HG03280 (cell line): ENCODE measurements around the gene SYNE2.
"Not testable (repeated sequence)": the region's sequence is repeated elsewhere in the genome, so short reads cannot be mapped to it uniquely, and the experiment has no call there.

Experiments used
- ATAC-seq: cut with Tn5 transposase; IDR thresholded peaks from one replicate; pipeline ENCODE4 v1.9.1; 2021; ENCODE audit warnings: mild to moderate bottlenecking, moderate library complexity; ENCODE audit not compliant: unreplicated experiment

SYNE2 gene

DNA sequence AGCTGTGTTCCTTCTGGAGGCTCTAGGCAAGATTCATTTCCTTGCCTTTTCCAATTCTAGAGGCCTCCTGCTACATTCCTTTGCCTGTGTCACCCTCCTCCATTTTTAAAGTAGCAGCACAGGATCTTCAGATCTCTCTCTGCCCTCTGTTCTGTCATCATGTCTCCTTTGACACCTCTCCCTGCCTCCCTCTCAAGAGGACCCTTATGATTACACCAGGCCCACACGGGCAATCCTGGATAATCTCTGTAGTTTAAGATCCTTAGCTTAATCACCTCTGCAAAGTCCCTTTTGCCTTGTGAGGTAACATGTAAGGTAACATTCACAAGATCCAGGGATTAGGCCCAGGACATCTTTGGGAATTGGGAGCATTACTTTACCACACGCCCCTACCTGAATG, 155.2 kb downstream of the SYNE2 start:
- no peak for ATAC-seq

GRCh38 chr14:64012003-64012402, 159.2 kb downstream of the SYNE2 start:
- ATAC-seq: no peak

GRCh38 chr14:64012720-64013119, 159.9 kb downstream of the SYNE2 start:
- ATAC-seq: no peak

DNA sequence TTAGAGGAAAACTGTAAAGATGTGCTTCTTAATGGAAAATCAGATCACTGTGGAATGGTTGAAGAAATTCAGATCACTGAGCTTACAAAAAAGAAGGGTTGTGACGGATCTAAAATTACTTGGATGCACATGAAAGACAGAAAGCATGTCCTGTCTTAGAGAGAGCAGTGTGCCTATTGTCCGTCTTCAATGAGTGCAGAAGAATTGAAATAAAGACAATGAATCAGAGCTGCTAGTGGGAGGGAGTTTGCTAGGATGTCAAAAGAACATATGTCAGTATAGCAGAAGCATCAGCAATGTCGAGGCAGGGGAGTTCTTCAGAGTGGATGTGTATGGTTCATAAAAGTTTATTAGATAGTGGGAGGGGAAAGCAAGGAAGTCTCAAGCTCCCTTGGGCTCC, 172.7 kb downstream of the SYNE2 start:
- no peak for ATAC-seq

DNA sequence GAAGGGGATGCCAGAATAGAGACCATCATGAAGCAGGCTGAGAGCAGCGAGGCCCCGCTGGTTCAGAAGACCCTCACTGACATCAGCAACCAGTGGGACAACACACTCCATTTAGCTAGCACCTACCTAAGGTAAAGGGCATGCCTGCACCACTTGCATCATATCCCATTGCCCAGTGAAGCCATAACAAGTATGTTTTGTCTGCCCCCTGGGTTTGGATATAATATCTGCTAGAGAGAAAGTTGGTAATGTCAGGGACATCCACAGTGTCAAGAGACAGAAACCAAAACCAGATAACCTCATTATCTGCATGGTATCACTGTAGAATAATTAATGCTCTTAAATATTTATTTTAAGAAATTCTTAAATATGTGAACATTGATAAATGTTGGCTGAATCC, 173.8 kb downstream of the SYNE2 start:
- no peak for ATAC-seq

DNA sequence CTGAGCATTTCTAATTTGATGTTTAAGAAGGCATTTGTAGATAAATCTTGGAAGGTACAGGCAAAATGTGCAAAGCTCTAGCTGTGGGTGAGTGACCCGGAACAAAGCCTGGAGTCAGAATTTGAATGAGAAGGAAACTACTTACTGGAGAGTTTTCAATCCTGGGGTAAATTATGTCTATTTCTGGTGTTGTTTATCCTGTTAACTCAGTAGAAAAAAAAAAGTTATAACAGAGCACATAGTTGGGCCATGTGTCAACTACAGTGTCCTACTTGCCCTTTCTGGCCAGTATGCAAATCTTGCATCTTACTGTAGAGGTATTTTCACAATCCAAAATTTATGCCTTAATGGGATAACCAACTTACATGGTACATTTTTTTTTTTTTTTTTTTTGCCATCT, 182.3 kb downstream of the SYNE2 start:
- ATAC-seq: no peak

GRCh38 chr14:64037869-64038745, 185.3 kb downstream of the SYNE2 start:
- ATAC-seq: not testable (repeated sequence)

DNA sequence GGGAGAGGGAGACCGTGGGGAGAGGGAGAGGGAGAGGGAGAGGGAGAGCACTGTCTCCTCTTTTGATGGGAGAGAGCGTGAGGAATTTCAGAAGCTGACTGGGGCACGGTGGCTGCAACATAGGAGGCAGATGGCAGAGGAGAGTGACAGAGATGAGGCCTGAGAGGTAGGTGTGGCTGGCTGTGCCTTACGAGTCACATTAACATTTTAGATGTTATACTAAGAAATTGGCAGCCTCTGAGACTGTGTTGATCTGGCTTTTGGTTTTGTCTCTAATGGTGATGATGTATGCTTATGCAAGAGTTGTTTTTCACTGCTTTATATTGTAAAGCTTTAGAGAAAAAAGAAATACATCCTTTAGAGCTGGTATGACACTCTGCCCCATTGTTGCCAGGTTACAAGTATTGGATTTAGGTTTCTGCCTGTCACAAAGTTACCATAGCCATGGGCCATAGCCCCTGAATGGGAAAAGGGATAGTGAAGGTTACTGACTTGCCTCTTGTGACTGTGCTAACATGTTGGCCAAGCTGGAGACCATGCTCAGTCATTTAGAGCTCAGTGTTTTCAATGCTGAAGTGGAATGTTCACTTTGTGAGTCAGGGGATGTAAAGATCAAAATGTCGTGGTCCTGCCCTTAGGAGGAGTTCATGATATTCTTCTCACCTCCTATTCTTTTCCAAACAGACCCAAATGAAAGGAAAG, 186.2 kb downstream of the SYNE2 start:
- ATAC-seq: no peak

DNA sequence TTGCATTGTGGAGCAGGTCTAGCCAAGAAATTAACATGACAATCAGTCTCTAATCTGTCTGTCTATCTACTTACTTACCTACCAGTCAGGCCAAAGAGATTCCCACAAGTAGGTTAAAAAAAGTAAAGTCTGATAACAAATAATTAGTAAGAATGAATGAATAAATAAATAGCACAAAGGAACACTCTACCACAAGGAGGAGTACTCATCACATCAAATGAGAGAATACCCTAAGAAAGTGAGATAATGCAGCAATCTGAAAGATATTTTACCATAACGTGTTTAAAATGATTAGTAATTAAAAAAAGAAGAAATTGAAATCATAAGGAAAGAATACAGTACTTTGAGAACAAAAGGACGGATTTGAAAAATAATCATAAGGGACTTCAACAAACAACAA, 187.2 kb downstream of the SYNE2 start:
- ATAC-seq: no peak

GRCh38 chr14:64043296-64043695, 190.5 kb downstream of the SYNE2 start:
- not testable (repeated sequence) for ATAC-seq

- ATAC-seq: no peak
Measured at GRCh38 chr14:64045091-64045490, 192.3 kb downstream of the SYNE2 start.

DNA sequence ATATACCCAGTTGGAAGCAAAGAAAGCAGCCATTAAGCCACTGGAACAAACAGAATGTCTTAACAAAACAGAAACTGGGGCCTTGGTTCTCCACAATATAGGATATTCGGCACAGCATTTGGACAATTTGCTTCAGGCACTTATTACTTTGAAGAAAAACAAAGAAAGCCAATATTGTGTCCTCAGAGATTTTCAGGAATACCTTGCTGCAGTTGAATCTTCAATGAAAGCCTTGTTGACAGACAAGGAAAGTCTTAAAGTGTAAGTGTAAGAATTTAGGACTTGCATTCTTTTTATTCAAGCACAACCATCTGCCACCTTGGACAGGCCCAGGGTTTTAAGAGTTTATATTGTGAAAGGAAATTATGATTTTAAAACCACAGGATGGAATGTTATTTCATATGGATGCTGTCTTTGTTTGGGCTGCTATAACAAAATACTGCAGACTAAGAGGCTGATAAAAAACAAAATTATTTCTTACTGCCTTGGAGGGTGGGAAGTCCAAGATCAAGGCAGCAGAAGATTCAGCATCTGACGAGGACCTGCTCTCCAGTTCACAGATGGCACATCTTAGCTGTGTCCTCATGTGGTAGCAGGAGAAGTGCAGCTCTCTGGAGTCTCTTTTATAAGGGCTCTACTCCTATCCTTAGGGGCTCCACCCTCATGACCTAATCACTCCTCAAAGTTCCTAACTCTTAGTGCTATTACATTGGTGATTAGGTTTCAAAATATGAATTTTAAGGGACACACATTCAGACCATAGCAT, 197.0 kb downstream of the SYNE2 start:
- no peak for ATAC-seq

DNA sequence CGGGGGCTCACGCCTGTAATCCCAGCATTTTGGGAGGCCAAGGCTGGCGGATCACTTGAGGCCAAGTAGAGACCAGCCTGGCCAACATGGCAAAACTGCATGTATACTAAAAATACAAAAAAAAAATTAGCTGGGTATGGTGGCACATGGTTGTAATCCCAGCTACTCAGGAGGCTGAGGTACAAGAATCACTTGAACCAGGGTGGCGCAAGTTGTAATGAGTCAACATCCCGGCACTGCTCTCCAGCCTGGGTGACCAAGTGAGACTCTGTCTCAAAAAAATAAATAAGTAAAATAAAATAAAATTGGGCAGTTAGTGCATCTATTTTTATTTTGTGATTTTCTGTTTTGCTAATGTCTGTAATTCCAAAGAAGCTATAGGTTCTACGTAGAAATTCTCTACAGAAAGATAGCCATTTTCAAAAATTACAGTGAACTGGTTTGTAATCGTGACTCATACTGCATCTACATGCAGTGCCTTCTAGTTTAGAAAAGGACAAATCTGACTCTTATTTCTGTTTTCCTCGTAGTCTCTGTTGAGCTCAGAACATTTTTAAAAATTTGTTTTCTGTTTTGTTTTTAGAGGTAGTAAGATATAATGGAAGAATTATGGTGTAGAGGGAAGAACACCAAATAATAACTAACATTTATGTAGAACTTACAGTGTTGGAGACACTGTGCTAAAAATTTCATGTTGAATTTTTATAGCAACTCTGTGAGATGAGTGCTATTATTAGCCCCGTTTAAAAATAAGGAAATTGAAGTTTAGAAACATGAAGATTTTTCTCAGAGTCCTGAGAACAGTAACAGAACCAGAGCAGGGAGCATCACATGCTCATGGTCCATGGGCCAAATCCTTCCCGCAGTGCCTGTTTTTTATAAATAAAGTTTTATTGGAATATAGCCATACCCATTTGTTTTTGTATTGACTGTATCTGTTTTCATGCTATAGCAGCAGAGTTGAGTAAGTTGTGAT, 201.2 kb downstream of the SYNE2 start:
- no peak for ATAC-seq

DNA sequence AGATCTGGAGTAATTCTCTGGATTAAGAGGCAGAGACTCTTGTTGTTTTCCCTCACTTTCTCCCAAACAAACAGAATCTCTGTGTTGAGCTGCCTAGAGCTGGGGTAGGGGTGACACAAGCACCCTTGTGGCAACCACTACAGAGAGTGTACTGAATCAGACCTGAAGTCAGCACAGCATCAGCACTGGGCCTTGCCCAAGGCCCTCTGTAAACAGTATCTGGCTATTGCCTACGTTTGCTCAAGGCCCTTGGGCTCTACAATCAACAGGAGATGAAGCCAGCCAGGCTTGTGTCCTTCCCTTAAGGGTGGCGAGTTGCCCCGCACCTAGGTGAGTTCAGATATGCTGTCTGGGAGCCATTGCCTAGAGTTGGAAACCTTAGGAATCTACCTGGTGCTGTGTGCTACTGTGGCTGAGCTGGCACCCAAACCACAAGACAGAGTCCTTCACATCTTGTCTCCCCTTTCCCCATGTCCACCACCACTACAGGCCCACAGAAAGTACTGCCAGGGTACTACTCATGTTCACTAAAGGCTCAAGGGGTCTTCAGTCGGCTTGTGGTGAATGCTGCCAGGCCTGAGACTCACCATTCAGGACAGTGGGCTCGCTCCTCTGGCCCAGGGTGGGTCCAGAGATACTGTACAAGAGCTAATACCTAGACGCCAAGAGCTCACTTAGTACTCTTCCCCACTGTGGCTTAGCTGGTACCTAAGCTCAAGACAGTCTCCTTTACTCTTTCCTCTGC, 206.8 kb downstream of the SYNE2 start:
- no peak for ATAC-seq

DNA sequence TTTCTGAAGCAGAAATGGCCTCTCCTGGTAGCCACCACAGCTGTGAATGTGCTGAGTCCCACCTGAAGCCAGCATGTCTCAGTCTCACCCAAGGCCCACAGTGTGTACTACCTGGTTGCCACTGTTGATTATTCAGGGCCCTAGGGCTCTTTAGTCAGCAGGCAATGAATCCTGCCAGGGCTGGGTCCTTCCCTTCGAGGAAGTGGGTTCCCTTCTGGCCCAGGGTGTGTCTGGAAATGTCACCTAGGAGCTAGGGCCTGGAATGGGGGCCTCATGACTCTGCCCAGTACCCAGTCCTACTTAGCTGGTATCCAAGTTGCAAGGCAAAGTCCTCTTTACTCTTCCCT, 207.4 kb downstream of the SYNE2 start:
- ATAC-seq: no peak

DNA sequence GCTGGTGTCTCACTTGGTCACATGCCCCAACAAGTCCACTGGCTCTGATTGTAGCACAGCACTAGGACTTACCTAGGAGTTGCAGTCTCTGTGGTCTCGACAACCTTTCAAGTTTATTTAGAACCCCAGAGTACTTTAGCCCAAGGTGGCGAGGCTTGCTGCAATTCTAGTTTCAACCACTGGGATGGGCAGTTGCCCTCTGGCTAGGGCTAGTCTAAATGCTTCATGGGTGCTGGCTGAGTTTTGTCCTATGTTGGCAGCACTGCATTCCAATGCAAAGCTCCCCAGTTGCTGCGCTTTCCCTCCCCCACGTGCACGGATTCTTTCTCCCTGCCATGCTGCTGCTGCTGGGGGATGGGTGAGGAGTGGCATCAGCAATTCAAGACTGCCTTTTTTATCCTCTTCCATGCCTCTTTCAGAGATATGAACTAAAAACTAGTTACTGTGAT, 207.9 kb downstream of the SYNE2 start:
- ATAC-seq: no peak

GRCh38 chr14:64061115-64061514, 208.3 kb downstream of the SYNE2 start:
- no peak for ATAC-seq

DNA sequence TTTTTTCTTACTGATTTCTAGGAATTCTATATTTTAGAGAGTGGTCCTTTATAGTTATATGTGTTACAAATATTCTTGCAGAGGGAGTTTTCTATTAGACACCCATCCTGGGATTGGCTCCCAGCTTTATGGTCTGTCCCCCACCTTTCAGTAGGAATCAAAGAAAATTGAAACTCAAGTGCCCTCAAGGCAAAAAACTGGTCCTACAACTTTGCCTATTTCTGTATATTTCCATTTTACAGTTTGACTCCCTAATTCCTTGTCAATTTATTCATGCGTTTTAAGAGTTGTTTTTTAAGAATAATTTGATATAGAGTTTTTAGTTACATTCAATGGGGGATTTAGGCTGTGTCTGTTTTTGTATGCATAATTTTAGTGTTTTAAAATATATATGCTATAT, 208.9 kb downstream of the SYNE2 start:
- ATAC-seq: no peak

DNA sequence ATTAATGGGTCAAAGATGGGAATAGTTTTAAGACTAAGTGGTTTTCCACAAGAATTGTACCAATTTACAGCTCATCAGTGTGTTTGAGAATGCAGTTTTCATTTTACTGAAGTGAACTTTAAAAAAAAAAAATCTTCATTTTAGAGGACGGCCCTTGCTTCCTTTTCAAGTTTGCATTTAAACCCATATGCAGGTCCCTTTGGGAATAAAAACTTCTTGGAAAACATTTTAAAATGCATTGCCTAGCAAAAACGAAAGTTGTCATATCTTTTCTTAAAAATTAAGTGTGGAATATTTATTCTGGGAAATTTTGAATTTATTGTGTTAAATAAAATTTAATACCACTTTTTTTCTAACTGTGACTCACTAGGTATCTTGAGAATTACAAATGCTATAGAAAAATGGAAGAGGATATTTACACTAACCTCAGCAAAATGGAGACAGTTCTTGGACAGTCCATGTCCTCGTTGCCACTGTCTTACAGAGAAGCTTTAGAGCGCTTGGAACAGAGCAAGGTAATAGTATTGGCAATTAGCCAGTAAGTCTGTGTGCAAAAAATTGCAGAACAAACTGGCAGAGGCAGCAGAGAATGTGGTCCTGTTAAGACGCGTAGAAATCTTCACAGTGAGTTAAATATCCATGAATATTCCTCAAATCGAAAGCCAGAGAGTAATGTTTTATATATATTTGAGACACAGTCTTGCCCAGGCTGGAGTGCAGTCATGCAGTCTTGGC, 209.7 kb downstream of the SYNE2 start:
- ATAC-seq: no peak
